K562 (cell line): ENCODE data around the gene RNF151. TPM values are rescaled to one million over a fixed set of nuclear protein-coding genes. Genes with fewer than 3 reads are reported as not detected.
A peak's percentile ranks its signal among the peaks of the same experiment; 100 is the strongest.

ENCODE experiments used
- BRF1 ChIP-seq: IDR thresholded peaks from 3 replicates; pipeline ENCODE4 v1.6.1; 2011; ENCODE audit warnings: borderline replicate concordance, mild to moderate bottlenecking; ENCODE audit not compliant: insufficient read length; ENCODE audit errors: extremely low read depth
- CUX1 ChIP-seq: fragments of 200-800 bp; sonication (Bioruptor generic); IDR thresholded peaks from 2 replicates; pipeline ENCODE4 v1.6.1; 2016; ENCODE audit warnings: missing genetic modification characterization, missing compliant biosample characterization
- GTF2A2 ChIP-seq: IDR thresholded peaks from 2 replicates; pipeline ENCODE4 v1.6.1; 2016; ENCODE audit warnings: mild to moderate bottlenecking, missing genetic modification characterization, missing compliant biosample characterization
- HDAC1 ChIP-seq, 2 experiments: fragments of 450-650 bp; IDR thresholded peaks; 2 replicates each; pipeline ENCODE4 v1.6.1; 2016 to 2017; ENCODE audit warnings: inconsistent platforms in 1 of 2, mild to moderate bottlenecking in 1 of 2, moderate library complexity in 1 of 2
- NCOA6 ChIP-seq: fragments of 450-650 bp; IDR thresholded peaks from 2 replicates; pipeline ENCODE4 v1.6.1; 2017; ENCODE audit warnings: mild to moderate bottlenecking
- NCOR1 ChIP-seq: fragments of 450-650 bp; IDR thresholded peaks from 2 replicates; pipeline ENCODE4 v1.6.1; 2016; ENCODE audit warnings: mild to moderate bottlenecking, moderate library complexity
- POLR2H ChIP-seq: IDR thresholded peaks from 2 replicates; pipeline ENCODE4 v1.6.1; 2016; ENCODE audit warnings: missing genetic modification characterization, low read depth, mild to moderate bottlenecking, control low read depth, missing compliant biosample characterization, moderate library complexity
- PTBP1 ChIP-seq: fragments of 200-400 bp; formaldehyde crosslinking; IDR thresholded peaks from 2 replicates; pipeline ENCODE4 v1.6.1; 2017; ENCODE audit warnings: low read depth, low read length
- SRSF1 ChIP-seq: fragments of 200-400 bp; formaldehyde crosslinking; IDR thresholded peaks from 2 replicates; pipeline ENCODE4 v1.6.1; 2017; ENCODE audit warnings: mild to moderate bottlenecking, low read depth, low read length, moderate library complexity
- STAG1 ChIP-seq: sonication (generic); formaldehyde crosslinking; IDR thresholded peaks from 2 replicates; pipeline ENCODE4 v1.5.0; 2020; ENCODE audit warnings: missing genetic modification reagents, borderline replicate concordance
- ZBTB33 ChIP-seq: sonication (generic); formaldehyde crosslinking; IDR thresholded peaks from 2 replicates; pipeline ENCODE4 v1.8.1; 2023; ENCODE audit warnings: mild to moderate bottlenecking, missing genetic modification reagents
- ZC3H11A ChIP-seq: IDR thresholded peaks from 2 replicates; pipeline ENCODE4 v1.6.1; 2012; ENCODE audit warnings: low read depth, low read length, improper control_type of control experiment
- ZNF121 ChIP-seq: sonication (generic); formaldehyde crosslinking; conservative IDR thresholded peaks from 2 replicates; pipeline ENCODE4 v1.8.0; 2022; ENCODE audit warnings: missing genetic modification reagents
- ZNF124 ChIP-seq: sonication (generic); formaldehyde crosslinking; IDR thresholded peaks from 2 replicates; pipeline ENCODE4 v1.8.1; 2022; ENCODE audit warnings: missing genetic modification reagents
- ZNF445 ChIP-seq: fragments of 250-450 bp; sonication (Bioruptor Pico); IDR thresholded peaks from 2 replicates; pipeline ENCODE4 v1.4.0; 2020; ENCODE audit warnings: low read depth, mild to moderate bottlenecking, moderate library complexity
- ZNF77 ChIP-seq: fragments of 250-450 bp; sonication (Bioruptor Pico); IDR thresholded peaks from 2 replicates; pipeline ENCODE4 v1.5.0; 2020
- ZNF830 ChIP-seq: fragments of 250-450 bp; sonication (Bioruptor Pico); IDR thresholded peaks from 2 replicates; pipeline ENCODE4 v1.5.0; 2021; ENCODE audit warnings: mild to moderate bottlenecking
- polyA plus RNA-seq, 8 experiments: library from polyadenylated mRNA; depleted of rRNA in 4 of 8; stranded (reverse) in 5 of 8; unstranded in 3 of 8; fragments of >200 nt; fragmentation: Nextera tagmentation in 2 of 8; fragmentation: Illumina TruSeq in 1 of 8; extraction: Ambion mirVana in 2 of 8; extraction: Trizol in 1 of 8; gene quantifications; 2 replicates each; pipeline versions ENCODE4 v1.2.1 to v1.2.3, GENCODE V29; 2011 to 2014; ENCODE audit warnings: inconsistent platforms in 1 of 8, missing spikeins in 1 of 8
- total RNA-seq, 7 experiments: library from RNA; depleted of rRNA in 6 of 7; stranded (reverse); fragments of >200 nt in 6 of 7; fragmentation: Illumina TruSeq in 2 of 7; extraction: Trizol in 2 of 7; gene quantifications; 2 replicates each; pipeline versions ENCODE4 v1.2.1 to v1.2.3, GENCODE V29; 2011 to 2021; ENCODE audit warnings: low replicate concordance in 1 of 7
- TF ChIP-seq, protein P1 (sequence below): sonication (generic); formaldehyde crosslinking; IDR thresholded peaks from 2 replicates; pipeline ENCODE4 v1.9.0; 2022; ENCODE audit warnings: mild to moderate bottlenecking, missing genetic modification reagents

RNF151 gene
- total and polyA plus RNA-seq, 9 of the 15 experiments (the other 6 are each of a cell fraction or from before 2014, with no cell fraction given), result not detected

GRCh38 chr16:1960665-1961630 lies 5.7 kb upstream of the RNF151 start (continued):
- TF ChIP-seq CUX1 (CRISPR knock-in tag), result no peak
- no peak for TF ChIP-seq SRSF1
- TF ChIP-seq ZBTB33, result no peak
- TF ChIP-seq BRF1, result no peak
- TF ChIP-seq ZNF121 (CRISPR knock-in tag), result no peak
- peak; percentile 40; the same call in 1 of the 2 replicates for TF ChIP-seq POLR2H (tag)
- no peak for TF ChIP-seq GTF2A2 (tag)
- TF ChIP-seq STAG1, result no peak
- peak; percentile 89; the same call in 1 of the 2 replicates for TF ChIP-seq ZNF77 (CRISPR knock-in tag)
- TF ChIP-seq HDAC1 (IDR thresholded peaks at IDR 0.05), result no peak; a peak in 1 of 4 replicates
- no peak for TF ChIP-seq ZC3H11A
- 0 out of 2 replicates have a peak, but pooled peaks have one; percentile 59 for TF ChIP-seq ZNF445
- no peak for TF ChIP-seq NCOA6
- TF ChIP-seq PTBP1, result 0 out of 2 replicates have a peak, but pooled peaks have one; percentile 39
- no peak for TF ChIP-seq ZNF830 (CRISPR knock-in tag)
- TF ChIP-seq, protein P1, sequence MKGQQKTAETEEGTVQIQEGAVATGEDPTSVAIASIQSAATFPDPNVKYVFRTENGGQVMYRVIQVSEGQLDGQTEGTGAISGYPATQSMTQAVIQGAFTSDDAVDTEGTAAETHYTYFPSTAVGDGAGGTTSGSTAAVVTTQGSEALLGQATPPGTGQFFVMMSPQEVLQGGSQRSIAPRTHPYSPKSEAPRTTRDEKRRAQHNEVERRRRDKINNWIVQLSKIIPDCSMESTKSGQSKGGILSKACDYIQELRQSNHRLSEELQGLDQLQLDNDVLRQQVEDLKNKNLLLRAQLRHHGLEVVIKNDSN (CRISPR knock-in tag), result no peak
- no peak for TF ChIP-seq ZNF124
- peak; percentile 53; the same call in 1 of the 2 replicates for TF ChIP-seq NCOR1
